GM18505 (cell line): ENCODE results near the gene AIF1L.
"Not testable (repeated sequence)": the region's sequence is repeated elsewhere in the genome, so short reads cannot be mapped to it uniquely, and the experiment has no call there.

ENCODE experiments used
- ATAC-seq: cut with Tn5 transposase; IDR thresholded peaks from one replicate; pipeline ENCODE4 v1.9.1; 2021; ENCODE audit not compliant: unreplicated experiment
- POLR2A ChIP-seq: IDR thresholded peaks from 4 replicates; pipeline ENCODE4 v1.6.1; 2011; ENCODE audit warnings: borderline replicate concordance; ENCODE audit not compliant: insufficient read depth, insufficient read length; ENCODE audit errors: extremely low read depth

The AIF1L gene

DNA sequence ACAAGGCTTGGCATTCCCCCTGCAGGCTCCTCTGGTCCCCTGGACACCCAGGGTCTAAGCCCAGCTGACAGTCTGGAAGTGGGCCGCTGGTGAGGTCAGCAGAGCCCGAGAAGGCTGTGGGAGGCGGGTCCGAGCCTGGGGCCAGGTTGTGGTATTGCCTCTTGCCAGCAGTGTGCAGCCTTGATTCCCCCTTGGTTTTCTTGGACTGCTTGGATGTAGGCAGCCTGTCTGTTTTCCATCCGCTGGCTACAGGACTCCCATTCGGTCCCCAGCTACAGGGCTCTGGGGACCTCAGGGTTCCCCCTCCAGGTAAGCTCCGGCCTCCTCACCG is 1.6 kb downstream of the AIF1L start:
- TF ChIP-seq POLR2A = no peak
- no peak for ATAC-seq

DNA sequence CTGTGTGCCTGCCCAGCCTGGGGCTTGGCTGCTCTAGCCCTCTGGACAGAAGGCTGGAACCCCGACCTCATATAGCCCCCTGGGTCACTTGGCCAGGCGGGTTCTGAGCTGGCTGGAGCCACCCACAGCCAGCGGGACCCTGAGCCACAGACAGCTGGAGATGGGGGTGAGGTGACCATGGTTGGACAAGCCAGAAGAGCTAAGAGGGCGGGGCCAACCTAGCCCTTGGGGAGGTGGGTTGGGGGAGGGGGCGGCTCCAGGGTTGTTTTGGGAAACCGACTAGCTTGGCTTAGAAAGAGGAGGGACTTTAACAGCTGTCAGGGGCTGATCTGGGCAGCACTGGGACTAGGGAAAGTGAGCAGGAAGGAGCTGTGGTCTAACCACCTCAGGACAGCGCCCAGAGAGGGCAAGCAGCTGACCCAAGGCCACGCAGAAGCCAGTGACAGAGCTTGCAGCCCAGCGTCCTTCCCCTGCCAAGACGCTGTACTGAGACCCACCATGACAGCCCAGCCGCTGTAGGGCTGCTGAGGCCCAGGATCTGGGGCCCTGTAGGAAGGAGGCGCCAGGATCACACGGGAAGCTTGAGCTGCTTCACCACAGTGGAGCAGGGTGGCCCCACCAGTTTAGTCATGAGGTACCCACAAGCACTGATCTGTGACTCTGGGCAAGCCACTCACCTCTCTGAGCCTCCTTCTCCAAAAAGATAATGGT is 2.2 kb downstream of the AIF1L start:
- no peak for ATAC-seq
- TF ChIP-seq POLR2A = no peak

DNA sequence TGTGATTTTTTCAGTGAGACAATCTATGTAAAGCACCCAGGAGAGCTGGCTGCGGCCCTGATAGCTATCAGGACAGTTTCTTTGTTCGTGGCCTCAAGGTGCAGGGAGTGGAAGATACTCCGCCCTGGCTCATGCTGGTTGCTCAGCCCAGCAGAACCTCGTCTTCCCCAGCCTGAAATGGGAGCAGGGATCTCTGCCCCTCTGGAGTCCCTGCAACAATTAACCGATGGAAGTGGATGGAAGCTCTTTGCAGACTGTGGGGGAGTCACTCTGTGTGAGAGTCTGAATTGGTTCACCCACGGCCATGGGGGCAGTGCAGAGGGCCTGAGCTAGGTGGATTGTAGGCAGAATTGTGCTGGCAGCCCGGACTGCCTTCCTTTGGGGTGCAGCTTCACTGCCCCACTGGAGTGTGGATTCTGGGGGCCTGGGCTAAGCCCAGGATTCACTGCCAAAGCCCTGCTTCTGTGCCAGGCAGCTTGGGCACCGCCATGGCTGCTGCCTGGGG is 2.8 kb downstream of the AIF1L start:
- TF ChIP-seq POLR2A = no peak
- no peak for ATAC-seq

GRCh38 chr9:131099845-131100244 is 3.5 kb downstream of the AIF1L start:
- not testable (repeated sequence) for ATAC-seq

GRCh38 chr9:131100445-131100844 is 4.1 kb downstream of the AIF1L start:
- TF ChIP-seq POLR2A = no peak
- ATAC-seq = no peak

DNA sequence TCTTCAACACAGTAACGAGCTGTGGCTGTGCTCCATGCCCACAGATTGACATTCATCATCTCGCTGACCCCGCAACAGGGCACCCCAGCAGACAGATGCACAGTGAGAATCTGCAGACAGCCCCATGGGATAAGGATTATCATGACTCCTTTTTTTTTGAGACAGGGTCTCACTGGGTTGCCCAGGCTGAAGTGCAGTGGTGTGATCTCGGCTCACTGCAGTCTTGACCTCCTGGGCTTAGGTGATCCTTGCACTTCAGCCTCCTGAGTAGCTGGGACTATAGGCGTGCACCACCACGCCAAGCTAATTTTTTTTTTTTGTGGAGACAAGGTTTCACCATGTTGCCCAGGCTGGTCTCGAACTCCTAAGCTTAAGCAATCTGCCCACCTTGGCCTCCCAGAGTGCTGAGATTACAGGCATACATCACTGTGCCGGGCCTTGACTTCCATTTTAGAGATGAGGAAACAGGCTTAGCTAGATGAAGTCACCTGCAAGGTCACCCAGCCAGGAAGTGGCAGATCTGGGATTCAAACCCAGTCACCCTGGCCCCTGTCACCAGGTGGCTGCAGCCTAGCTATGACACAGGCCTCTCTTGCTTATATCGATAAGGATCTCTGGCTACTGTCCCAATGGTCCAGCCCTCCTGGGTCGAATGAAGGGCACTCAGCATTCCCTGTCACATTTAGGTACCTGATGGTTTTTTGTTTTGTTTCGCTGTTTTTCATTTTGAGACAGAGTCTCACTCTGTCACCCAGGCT is 5.1 kb downstream of the AIF1L start:
- no peak for TF ChIP-seq POLR2A
- ATAC-seq = no peak

- no peak for ATAC-seq
- TF ChIP-seq POLR2A = no peak
Measured at GRCh38 chr9:131103024-131103423, 6.7 kb downstream of the AIF1L start.

GRCh38 chr9:131103535-131103934 is 7.2 kb downstream of the AIF1L start:
- no peak for ATAC-seq
- TF ChIP-seq POLR2A = no peak

- no peak for ATAC-seq
- TF ChIP-seq POLR2A = no peak
Measured at GRCh38 chr9:131104016-131104740, 7.8 kb downstream of the AIF1L start.

GRCh38 chr9:131105952-131106351 is 9.6 kb downstream of the AIF1L start:
- ATAC-seq = no peak
- no peak for TF ChIP-seq POLR2A

- no peak for ATAC-seq
- TF ChIP-seq POLR2A = no peak
Measured at GRCh38 chr9:131107760-131108159, 11.4 kb downstream of the AIF1L start.

GRCh38 chr9:131111186-131111853 is 15.0 kb downstream of the AIF1L start:
- no peak for TF ChIP-seq POLR2A
- no peak for ATAC-seq

GRCh38 chr9:131111854-131112311 is 15.6 kb downstream of the AIF1L start:
- no peak for TF ChIP-seq POLR2A
- ATAC-seq = no peak
